Right lobe of liver (tissue), 6 donors: Measurements from ENCODE around the gene SLC25A45. TPM values are rescaled to one million over a fixed set of nuclear protein-coding genes. Genes with fewer than 3 reads are reported as not detected.

Experiments
- ATAC-seq, 4 donors: fragments of 200-7000 bp; cut with Tn5 transposase; one replicate each; pipeline ENCODE4 v1.9.1; 2020; ENCODE audit warnings: mild to moderate bottlenecking in 4 of 4, moderate library complexity in 4 of 4
- DNase-seq, 3 donors: peaks; one replicate each; pipeline ENCODE4 v3.0.0-alpha.2; 2020
- H3K27ac ChIP-seq, 3 donors: fragments of 200-600 bp; one replicate each; pipeline ENCODE4 v1.8.0; 2022
- H3K27me3 ChIP-seq, 2 donors: fragments of 200-600 bp; one replicate each; pipeline ENCODE4 v1.8.0; 2022
- H3K36me3 ChIP-seq, 4 donors: fragments of 200-600 bp; sonication (generic) in 1 of 4; one replicate each; pipeline versions ENCODE4 v1.5.1 to v1.8.0; 2017 to 2022; ENCODE audit warnings: control low read depth in 1 of 4
- H3K4me1 ChIP-seq, 4 donors: fragments of 200-600 bp; sonication (generic) in 1 of 4; one replicate each; pipeline versions ENCODE4 v1.5.1 to v1.8.0; 2017 to 2022; ENCODE audit warnings: control low read depth in 1 of 4
- H3K4me3 ChIP-seq, 3 donors: fragments of 200-600 bp; one replicate each; pipeline ENCODE4 v1.8.0; 2022
- H3K9me3 ChIP-seq, 4 donors: fragments of 200-600 bp; sonication (generic) in 1 of 4; one replicate each; pipeline versions ENCODE4 v1.5.1 to v1.8.0; 2017 to 2022; ENCODE audit warnings: control low read depth in 1 of 4
- POLR2A ChIP-seq: fragments of 450-650 bp; IDR thresholded peaks from one replicate; pipeline ENCODE4 v1.6.1; 2017; ENCODE audit warnings: antibody characterized with exemption, mild to moderate bottlenecking
- WGBS: methylation state at CpG from one replicate; pipeline ENCODE4 v1.1.6; 2018; ENCODE audit warnings: low coverage, low lambda C conversion rate; ENCODE audit not compliant: insufficient coverage; ENCODE audit errors: missing lambda C conversion rate; 5-methylcytosine and 5-hydroxymethylcytosine counted together
- intact Hi-C, 2 donors: fragments of 100-400 bp; cut with DNase I; formaldehyde crosslinking; loops; one replicate each; pipeline versions ENCODE4 v1.11.2 to v1.14.1; 2022
- total RNA-seq, 6 experiments: library from RNA; depleted of rRNA in 2 of 6; stranded (reverse); fragments of >200 nt in 2 of 6; fragmentation: NEBNext Ultra II Directional in 3 of 6; extraction: Animal tissue kit (Norgen Biotek cat#: 25700) in 3 of 6; gene quantifications; one replicate each; pipeline versions ENCODE4 v1.1.0 to v1.2.4, GENCODE V29; 2016 to 2023
- TF ChIP-seq, protein P1 (sequence below), 4 donors: fragments of 200-600 bp in 3 of 4; fragments of 450-650 bp in 1 of 4; IDR thresholded peaks; one replicate each; pipeline versions ENCODE4 v1.5.1 to v1.8.0; 2016 to 2022; ENCODE audit warnings: antibody characterized with exemption in 4 of 4, mild to moderate bottlenecking in 2 of 4
- donor health status: DM: no; HTN: yes; CAD: no.
- donor health status: DM: no; HTN: no; CAD: no.
- donor health status: DM: no; HTN: no; CAD: no.
- donor health status: DM: no; HTN: yes; CAD: no.
- donor health status: DM: no; HTN: yes; CAD: no.

The SLC25A45 gene
- total RNA-seq, 6 experiments from 2014 or later: 7.5 to 17.5 (median 12.1) TPM

DNA sequence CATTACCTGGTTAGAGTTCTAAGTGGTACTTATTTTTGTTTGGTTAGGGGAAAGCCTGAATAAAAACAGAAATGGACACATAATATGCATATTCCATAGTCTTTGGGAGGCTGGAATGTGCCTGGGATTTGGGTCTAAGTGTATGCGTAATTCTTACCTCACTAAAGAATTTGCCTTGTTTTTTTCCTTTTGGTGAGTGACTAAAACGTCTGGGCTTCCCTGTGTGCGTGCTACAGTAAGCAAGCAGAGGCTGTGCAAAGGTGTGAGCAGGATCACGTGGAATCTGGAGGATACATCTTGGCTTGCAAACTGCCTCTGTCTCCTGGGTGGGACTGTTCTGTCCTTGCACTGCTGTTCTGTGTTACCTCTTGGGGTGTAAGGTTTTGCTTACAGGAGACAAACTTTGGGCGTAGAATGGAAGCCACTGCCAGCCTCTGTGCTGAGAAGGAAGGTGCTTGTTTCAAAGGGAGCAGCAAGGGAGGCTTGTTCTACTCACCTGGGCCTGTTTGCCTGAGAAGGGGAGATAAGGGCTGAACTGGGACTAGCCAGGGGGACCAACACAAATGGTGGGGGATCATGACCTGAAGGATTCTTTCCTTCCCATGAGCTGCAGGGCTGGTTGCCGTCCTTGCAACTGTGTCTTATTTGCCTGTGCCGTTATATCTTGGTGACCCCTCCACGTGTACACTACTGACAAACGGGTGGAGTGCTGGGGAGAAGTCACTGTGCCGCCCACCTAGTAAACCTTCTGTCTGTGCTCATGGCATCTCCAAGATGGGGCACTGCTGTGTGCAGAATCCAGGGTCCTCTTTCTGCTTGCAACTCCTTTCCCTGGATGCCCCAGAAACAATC, 44.6 kb upstream of the SLC25A45 start:
- intact Hi-C loops: no loop called here
- 7% methylated on average over 7 of the region's 10 CpGs for WGBS
- H3K27me3 ChIP-seq: no peaks in the 10 kb centered on the region
- peak overlapping the region; percentile 97 to 100 (median 100) for H3K27ac ChIP-seq
- H3K36me3 ChIP-seq: peaks cover 0 to 16% (median 8%) of the 10 kb centered on the region in 4 donors
- TF ChIP-seq POLR2A: peak; percentile 57
- TF ChIP-seq, protein P1, sequence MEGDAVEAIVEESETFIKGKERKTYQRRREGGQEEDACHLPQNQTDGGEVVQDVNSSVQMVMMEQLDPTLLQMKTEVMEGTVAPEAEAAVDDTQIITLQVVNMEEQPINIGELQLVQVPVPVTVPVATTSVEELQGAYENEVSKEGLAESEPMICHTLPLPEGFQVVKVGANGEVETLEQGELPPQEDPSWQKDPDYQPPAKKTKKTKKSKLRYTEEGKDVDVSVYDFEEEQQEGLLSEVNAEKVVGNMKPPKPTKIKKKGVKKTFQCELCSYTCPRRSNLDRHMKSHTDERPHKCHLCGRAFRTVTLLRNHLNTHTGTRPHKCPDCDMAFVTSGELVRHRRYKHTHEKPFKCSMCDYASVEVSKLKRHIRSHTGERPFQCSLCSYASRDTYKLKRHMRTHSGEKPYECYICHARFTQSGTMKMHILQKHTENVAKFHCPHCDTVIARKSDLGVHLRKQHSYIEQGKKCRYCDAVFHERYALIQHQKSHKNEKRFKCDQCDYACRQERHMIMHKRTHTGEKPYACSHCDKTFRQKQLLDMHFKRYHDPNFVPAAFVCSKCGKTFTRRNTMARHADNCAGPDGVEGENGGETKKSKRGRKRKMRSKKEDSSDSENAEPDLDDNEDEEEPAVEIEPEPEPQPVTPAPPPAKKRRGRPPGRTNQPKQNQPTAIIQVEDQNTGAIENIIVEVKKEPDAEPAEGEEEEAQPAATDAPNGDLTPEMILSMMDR (IDR thresholded peaks at IDR 0.05): peak in 1 of 4 donors; percentile 2
- peaks cover 0 to 8% (median 7%) of the 10 kb centered on the region in 4 donors for H3K4me1 ChIP-seq
- DNase-seq: peak; percentile 68 to 75 (median 75)
- no peaks in the 10 kb centered on the region for H3K9me3 ChIP-seq
- peak; percentile 6 to 9 (median 8) for ATAC-seq
- H3K4me3 ChIP-seq: peak overlapping the region; percentile 68 to 87 (median 77)

DNA sequence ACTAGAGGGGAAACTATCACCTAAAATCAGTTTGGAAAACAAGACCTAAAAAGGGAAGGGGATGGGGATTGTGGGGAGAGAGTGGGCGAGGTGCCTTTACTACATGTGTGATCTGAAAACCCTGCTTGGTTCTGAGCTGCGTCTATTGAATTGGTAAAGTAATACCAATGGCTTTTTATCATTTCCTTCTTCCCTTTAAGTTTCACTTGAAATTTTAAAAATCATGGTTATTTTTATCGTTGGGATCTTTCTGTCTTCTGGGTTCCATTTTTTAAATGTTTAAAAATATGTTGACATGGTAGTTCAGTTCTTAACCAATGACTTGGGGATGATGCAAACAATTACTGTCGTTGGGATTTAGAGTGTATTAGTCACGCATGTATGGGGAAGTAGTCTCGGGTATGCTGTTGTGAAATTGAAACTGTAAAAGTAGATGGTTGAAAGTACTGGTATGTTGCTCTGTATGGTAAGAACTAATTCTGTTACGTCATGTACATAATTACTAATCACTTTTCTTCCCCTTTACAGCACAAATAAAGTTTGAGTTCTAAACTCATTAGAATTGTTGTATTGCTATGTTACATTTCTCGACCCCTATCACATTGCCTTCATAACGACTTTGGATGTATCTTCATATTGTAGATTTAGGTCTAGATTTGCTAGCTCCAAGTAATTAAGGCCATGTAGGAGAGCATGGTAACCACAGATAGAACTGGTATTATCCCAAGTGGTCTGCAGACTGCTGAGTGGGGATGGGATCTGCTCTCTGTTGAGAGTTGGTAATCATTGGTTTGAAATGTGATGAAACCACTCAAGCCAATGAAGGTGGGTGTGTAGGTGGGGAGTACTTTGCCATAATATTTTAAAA, 43.8 kb upstream of the SLC25A45 start:
- TF ChIP-seq POLR2A: peak; percentile 72
- TF ChIP-seq, protein P1 (IDR thresholded peaks at IDR 0.05): no peak
- no peaks in the 10 kb centered on the region for H3K27me3 ChIP-seq
- 0% methylated on average over 9 of the region's 9 CpGs for WGBS
- intact Hi-C loops: no loop called here
- H3K4me3 ChIP-seq: peak overlapping the region; percentile 68 to 87 (median 77)
- ATAC-seq (peak in 2 of 4 donors; percentile 0 to 1), DNase-seq (peak; percentile 15 to 41 (median 17))
- H3K27ac ChIP-seq: peak overlapping the region; percentile 97 to 100 (median 100)
- H3K9me3 ChIP-seq: no peaks in the 10 kb centered on the region
- H3K4me1 ChIP-seq: peaks cover 0 to 8% (median 3%) of the 10 kb centered on the region in 4 donors
- peaks cover 0 to 16% (median 7%) of the 10 kb centered on the region in 4 donors for H3K36me3 ChIP-seq

DNA sequence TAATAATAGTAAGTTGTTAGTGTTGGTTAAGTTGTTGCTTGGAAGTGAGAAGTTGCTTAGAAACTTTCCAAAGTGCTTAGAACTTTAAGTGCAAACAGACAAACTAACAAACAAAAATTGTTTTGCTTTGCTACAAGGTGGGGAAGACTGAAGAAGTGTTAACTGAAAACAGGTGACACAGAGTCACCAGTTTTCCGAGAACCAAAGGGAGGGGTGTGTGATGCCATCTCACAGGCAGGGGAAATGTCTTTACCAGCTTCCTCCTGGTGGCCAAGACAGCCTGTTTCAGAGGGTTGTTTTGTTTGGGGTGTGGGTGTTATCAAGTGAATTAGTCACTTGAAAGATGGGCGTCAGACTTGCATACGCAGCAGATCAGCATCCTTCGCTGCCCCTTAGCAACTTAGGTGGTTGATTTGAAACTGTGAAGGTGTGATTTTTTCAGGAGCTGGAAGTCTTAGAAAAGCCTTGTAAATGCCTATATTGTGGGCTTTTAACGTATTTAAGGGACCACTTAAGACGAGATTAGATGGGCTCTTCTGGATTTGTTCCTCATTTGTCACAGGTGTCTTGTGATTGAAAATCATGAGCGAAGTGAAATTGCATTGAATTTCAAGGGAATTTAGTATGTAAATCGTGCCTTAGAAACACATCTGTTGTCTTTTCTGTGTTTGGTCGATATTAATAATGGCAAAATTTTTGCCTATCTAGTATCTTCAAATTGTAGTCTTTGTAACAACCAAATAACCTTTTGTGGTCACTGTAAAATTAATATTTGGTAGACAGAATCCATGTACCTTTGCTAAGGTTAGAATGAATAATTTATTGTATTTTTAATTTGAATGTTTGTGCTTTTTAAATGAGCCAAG, 42.9 kb upstream of the SLC25A45 start:
- no peaks in the 10 kb centered on the region for H3K9me3 ChIP-seq
- ATAC-seq (no peak), DNase-seq (peak; percentile 39 to 56 (median 56))
- intact Hi-C loops: no loop called here
- peak; percentile 53 for TF ChIP-seq POLR2A
- TF ChIP-seq, protein P1 (IDR thresholded peaks at IDR 0.05): peak in 1 of 4 donors; percentile 21
- no peaks in the 10 kb centered on the region for H3K27me3 ChIP-seq
- peak overlapping the region; percentile 97 to 100 (median 100) for H3K27ac ChIP-seq
- H3K4me1 ChIP-seq: peaks cover 0 to 7% (median 6%) of the 10 kb centered on the region in 4 donors
- H3K4me3 ChIP-seq: peak overlapping the region; percentile 68 to 87 (median 77)
- peaks cover 0 to 16% (median 6%) of the 10 kb centered on the region in 4 donors for H3K36me3 ChIP-seq
- WGBS: under 1% methylated on average over 9 of the region's 9 CpGs
